GM13976 (cell line): ENCODE data around the gene DEFB113.

Source experiments
- DNase-seq: peaks from one replicate; pipeline ENCODE4 v3.0.0; 2012; ENCODE audit warnings: low spot score
- CTCF ChIP-seq: IDR thresholded peaks from 2 replicates; pipeline ENCODE4 v1.5.1; 2012; ENCODE audit warnings: borderline replicate concordance, mild to moderate bottlenecking; ENCODE audit not compliant: insufficient read depth; ENCODE audit errors: extremely low read depth, missing control alignments, control extremely low read depth
- in situ Hi-C: fragments of 300-500 bp; cut with MboI; formaldehyde crosslinking; loops from one replicate; pipeline ENCODE4 v1.12.0; 2022; ENCODE audit warnings: low sequenced_read_pairs, mixed read lengths, inconsistent platforms; ENCODE audit not compliant: unreplicated experiment

DEFB113 gene

GRCh38 chr6:49982046-49982445, 12.6 kb upstream of the DEFB113 start:
- TF ChIP-seq CTCF, result no peak
- DNase-seq, result no peak
- in situ Hi-C loops, result no loop called here

GRCh38 chr6:49980898-49981297, 11.5 kb upstream of the DEFB113 start:
- in situ Hi-C loops, result no loop called here
- TF ChIP-seq CTCF, result no peak
- peak; percentile 4 for DNase-seq

- peak; percentile 3 for DNase-seq
- no peak for TF ChIP-seq CTCF
- in situ Hi-C loops, result no loop called here
Measured at GRCh38 chr6:49979584-49979983, 10.2 kb upstream of the DEFB113 start.

- in situ Hi-C loops, result no loop called here
- DNase-seq, result no peak
- TF ChIP-seq CTCF, result no peak
Measured at GRCh38 chr6:49978332-49979226, 9.2 kb upstream of the DEFB113 start.

GRCh38 chr6:49966823-49967222, 2.6 kb downstream of the DEFB113 start:
- no peak for DNase-seq
- in situ Hi-C loops, result no loop called here
- TF ChIP-seq CTCF, result no peak

- DNase-seq, result no peak
- in situ Hi-C loops, result no loop called here
- no peak for TF ChIP-seq CTCF
Measured at GRCh38 chr6:49966334-49966733, 3.1 kb downstream of the DEFB113 start.
